HuH-7 (cell line): ENCODE results near the gene DNASE1L3.

Source experiments
- DNase-seq: peaks from one replicate; pipeline ENCODE4 v3.0.0; 2011; ENCODE audit warnings: low spot score

DNASE1L3 gene

DNA sequence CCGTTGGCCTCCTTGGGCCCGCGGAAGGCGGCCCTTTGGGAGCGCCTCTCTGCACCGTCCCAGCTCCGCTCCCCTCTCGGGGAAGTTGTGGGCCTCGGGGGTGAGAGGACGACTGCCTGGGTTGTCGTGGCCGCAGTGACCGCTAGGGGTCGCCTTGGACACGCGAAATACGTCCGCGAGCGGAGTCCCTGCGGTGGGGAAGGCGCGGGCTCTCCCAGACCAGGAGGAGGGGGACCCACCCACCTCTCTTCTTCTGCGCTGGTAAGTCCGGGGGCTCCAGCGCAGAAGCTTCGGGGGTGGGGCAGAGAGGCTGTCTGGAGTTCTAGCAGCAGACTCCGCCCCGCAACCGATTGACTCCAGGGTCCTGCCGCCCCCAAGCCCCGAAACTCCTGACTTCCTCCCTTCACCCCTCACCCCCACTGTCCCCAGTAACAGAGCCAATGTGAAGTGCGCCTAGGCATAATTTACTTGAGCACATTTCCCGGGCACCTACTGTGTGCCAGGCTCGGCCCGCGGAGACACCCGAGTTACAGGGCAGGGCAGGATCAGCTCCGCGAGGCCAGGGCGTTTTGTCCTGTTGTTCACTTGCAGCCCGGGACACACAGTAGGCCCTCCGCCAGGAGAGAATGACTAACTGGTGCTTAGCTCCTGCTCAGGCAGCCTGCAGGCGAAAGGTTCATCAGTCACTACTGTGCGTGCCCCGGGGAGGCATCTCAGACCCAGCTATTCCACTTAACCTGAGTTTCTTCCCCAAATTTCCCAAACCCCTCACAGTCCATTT is 32.8 kb downstream of the DNASE1L3 start:
- DNase-seq, result peak; percentile 61

DNA sequence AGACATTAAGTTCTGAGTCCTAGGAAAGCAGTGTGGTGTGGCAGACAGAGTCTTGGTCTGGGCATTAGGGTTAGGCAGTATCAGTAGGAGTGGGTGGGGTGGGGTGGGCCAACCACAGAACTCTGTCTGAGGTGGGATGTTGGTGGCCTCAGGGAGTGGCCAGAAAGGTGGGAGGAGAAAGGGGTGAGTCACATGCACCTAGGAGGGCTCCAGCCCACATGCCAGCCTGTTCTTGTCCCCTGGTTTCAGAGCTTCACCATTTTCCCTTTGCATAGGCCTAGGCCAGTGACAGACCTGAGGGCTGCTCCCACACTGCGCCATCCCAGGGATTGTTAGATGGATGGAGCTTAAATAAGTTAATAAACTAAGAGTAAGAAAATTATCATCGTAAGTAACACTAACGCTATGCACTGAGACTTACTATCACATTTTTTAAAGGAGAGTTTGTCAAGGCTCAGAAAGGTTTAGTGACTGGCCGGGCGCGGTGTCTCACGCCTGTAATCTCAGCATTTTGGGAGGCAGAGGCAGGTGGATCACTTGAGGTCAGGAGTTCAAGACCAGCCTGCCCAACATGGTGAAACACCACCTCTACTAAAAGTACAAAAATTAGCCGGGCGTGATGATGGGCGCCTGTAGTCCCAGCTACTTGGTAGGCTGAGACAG is 33.8 kb downstream of the DNASE1L3 start:
- no peak for DNase-seq

DNA sequence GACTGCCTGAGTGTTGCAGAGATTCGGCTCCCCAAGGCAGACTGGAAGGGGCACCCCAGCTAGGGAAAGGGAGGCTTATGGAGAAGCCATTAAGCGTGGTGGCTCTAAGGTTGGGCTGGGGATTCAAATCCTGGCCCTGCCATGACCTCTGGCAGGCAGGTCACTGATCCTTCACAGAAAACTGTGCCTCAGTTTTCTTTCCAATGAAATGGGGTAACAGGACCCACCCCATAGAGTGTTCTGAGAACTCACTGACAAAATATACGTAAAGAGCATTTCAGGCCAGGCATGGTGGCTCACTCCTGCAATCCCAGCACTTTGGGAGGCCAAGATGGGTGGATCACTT is 34.6 kb downstream of the DNASE1L3 start:
- DNase-seq, result no peak

DNA sequence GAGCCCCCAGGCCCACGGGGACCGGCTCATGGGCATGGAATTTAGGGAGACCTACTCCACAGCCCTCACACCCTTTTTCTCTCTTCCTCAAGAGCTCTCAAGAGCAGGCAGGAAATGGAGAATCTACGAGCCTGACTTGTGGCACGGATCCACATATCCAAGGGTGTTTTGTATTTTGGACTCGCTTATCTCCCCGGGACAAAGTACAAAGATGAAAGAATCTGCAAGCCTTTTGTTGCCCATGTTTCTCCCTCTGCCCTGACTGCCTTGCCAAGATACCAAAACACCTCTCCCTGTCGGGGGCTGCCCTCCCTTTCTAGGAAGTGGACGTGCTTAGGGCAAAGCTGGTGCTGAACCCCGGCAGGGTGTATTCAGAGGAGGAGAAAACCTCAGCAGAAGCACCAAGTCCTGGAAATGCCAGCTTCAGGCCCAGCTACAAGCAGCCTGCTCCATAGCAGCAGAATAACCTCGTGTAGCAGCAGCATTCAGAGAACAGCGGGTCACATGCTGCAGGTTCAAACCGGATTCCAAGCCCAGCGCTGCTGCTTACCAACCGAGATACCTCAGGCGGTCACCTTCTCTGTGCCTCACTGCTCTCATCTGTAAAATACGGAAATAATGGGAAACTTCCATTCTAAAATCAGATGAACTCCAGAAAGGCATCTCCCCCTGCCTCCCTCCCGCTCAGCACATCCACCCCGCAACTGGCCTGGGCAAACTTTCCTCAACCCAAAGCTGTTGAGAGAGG is 35.2 kb downstream of the DNASE1L3 start:
- peak; percentile 24 for DNase-seq

DNA sequence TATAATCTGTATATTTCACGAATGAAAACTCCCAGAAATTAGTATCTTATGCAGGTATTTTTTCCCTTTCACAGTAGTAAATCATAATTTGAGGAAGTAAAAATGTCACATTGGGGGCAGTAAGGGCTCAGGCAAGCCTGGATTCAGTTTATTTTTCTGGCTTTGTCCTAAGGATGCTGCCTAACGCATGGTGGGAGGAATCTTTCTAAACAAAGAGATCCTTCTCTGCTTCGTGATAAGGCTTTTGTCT is 35.7 kb downstream of the DNASE1L3 start:
- DNase-seq, result no peak

DNA sequence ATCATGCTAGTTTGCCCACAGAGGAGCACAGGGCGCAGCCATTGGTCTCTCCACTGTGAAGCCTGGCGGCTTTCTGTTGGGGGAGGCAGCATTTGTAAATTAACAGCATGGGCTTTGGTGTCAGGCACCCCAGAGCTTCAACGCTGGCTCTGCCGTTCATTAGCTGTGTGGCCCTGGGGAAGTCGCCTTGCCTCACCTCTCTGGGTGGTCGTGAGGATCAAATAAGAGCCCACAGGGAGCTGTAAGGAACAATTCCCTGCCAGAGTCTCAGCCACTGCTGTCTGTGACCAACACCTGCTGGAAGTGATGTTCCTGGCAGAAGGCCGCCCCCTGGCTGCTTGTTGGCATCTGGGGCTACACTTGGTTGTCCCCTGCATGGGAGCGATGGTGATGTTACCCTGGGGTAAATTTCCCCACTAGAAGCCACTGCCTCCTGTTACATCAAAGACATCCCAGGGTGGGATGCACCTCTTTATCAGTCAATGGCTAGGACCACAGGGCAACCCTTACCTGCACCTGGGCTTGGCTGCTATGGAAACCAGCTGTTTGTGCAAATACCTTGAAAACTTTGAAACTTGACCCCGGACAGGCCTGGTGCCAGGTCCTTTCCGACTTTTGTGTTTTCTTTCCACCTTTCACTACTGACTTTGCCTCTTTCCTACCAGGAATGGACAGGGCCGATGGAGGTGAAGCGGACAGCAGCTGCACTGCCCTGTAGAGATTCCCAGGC is 36.9 kb downstream of the DNASE1L3 start:
- peak; percentile 28 for DNase-seq

DNA sequence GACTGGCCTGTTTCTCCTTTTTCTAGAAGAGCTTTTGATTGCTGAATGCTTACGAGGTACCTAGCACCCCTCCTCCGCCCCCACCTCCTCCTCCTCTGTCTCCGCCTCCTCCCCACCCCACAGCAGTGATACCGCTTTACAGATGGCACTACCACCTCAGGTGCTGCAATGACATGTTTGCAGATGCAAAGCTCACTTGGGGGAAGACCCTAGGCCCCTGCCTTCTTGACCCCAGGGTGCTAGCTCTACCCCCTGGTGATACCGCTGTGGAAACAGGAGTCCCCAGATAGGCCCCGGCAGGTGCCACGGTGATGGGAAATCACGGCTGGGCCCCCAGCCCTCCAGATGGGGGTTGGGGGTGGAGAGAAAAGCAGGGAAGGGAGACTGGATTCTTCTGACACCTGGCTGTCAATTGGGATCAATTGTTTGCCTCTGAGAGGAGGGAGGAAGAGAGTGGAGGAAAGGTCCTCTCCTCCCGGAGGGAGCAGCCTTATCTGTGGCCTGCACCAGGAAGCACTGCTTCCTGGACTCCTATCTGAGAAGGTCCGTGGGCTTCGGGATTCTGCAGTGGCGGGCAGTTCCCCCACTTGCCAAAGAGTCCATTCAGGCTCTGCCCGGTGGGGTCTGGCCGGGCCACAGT is 37.6 kb downstream of the DNASE1L3 start:
- DNase-seq, result no peak

DNA sequence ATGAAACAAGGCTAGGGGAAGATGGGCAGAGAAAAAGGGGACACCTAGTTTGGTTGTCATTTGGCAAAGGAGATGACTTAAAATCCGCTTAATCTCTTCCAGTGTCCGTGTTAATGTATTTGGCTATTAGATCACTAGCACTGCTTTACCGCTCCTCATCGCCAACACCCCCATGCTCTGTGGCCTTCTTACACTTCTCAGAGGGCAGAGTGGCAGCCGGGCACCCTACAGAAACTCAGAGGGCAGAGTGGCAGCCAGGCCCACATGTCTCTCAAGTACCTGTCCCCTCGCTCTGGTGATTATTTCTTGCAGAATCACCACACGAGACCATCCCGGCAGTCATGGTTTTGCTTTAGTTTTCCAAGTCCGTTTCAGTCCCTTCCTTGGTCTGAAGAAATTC is 39.6 kb downstream of the DNASE1L3 start:
- DNase-seq, result no peak

DNA sequence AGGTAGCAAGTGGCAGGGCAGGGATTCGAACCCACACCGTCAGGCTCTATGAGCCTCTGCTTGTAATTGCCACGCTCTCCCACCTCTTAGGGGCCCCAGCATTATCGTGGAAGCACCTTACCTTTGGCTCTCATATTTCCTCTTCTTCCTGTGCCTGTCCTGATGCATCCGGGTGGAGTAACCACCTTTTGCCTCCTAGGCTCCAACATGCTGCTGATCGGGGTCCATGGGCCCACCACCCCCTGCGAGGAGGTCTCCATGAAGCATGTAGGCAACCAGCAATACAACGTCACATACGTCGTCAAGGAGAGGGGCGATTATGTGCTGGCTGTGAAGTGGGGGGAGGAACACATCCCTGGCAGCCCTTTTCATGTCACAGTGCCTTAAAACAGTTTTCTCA is 40.4 kb downstream of the DNASE1L3 start:
- no peak for DNase-seq

DNA sequence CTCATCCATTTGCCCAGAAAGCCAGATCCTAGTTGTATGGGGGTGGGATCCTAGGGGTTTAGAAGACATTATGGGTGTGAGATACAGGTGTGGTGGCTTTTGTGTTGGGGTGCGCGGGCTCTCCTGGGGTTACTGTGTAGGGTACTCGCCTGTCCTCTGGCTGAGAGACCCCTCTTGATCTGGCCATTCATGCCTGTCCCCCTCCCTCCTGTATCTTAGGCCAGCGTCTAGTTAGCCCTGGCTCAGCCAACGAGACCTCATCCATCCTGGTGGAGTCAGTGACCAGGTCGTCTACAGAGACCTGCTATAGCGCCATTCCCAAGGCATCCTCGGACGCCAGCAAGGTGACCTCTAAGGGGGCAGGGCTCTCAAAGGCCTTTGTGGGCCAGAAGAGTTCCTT is 41.4 kb downstream of the DNASE1L3 start:
- no peak for DNase-seq

DNA sequence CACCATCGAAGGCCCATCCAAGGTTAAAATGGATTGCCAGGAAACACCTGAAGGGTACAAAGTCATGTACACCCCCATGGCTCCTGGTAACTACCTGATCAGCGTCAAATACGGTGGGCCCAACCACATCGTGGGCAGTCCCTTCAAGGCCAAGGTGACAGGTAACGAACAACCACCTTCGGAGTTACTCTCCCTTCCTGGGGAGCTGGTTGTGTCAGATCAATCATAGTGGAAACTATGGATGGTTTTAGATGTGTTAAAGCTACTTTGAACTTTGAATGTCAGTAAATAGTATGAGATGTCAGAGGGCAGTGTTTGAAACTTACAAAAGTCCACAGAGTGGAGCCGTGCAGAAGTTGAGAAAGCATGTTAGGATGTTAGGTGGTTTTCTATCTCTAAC is 42.3 kb downstream of the DNASE1L3 start:
- DNase-seq, result no peak

DNA sequence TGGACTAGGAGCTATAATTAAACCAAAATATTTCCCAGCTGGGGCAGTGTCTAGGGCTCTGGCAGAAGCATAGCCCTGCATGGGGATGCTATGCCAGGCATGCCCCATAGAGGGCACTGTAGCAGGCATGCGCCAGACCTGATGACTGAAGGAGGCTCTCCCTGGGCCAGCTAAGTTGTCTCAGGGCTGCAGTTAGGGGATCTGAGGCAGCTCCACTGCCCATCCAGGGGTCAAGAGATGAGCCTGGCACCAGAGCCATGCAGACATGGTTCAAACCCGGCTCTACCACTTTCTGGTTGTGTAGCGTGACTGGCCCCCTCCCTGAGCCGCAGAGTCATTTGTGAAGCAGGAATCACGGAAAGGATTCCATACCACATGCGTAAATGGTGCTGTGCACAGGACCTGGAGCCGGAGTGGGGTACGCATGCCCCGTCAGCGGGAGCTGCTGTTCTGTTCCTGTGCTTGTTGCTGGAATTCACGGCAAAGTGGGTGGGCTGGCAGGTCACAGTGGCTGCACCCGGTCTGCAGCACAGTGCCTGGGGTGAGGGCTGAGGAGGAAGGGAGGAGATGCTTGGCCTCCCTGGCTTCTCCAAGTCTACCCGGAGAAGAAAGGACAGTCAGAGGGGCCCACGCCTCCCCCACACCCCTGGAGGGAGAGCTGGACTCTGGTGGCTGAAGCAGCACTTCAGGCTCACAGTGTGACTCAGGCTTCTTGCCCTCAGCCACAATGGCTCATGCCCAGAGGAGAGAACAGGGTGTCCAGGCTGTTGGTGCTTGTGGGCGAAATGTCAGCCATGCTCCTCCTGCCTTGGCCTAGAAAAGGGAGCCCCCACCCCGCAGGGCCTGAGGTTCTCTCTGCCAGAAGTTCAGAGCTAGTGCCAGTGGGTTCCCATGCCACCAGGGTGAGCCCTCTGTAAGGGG is 43.1 kb downstream of the DNASE1L3 start:
- peak; percentile 47 for DNase-seq

DNA sequence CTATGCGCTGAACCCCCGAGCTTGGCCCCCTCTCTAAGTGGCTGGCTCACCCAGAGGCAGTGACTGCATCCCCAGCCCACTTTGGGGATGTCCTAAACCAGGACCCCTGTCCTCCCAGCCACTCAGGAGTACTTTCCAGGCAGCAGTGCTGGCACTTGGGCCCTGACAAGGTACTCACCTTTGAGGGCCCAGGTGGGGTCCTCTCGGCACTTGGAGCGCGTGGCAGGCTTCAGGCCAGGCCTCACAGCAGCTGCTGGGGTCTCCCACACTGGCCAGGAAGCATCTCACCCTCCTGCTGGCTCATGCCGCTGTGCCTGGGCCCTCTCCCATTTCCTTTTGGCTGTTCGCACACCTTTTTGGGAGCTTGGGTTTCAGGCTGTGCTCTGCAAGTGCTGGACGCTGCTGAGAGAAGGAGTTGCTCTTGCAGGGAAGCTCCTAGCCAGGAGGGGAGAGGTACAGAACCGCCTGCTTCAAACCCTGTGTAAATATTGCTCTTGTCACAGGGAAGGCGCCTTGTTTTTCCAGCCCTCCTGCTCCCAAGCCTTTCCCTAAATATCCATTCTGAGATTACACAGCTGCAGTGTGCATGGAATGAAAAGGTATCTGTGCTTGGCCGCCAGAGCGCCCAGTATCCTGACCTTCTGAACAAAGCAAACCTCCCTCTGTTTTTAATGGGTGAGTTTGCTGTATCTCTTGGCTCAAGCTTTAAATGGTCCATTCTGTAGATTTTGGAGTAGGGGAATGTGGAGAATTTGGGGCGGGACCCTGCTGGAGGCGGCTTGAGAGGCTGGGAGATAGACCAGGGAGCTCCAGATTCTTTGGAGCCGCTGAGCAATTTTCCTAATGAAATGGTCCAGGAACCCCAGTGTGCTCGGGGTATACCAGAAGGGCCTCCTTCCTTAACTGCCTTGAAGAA is 45.6 kb downstream of the DNASE1L3 start:
- DNase-seq, result no peak

DNA sequence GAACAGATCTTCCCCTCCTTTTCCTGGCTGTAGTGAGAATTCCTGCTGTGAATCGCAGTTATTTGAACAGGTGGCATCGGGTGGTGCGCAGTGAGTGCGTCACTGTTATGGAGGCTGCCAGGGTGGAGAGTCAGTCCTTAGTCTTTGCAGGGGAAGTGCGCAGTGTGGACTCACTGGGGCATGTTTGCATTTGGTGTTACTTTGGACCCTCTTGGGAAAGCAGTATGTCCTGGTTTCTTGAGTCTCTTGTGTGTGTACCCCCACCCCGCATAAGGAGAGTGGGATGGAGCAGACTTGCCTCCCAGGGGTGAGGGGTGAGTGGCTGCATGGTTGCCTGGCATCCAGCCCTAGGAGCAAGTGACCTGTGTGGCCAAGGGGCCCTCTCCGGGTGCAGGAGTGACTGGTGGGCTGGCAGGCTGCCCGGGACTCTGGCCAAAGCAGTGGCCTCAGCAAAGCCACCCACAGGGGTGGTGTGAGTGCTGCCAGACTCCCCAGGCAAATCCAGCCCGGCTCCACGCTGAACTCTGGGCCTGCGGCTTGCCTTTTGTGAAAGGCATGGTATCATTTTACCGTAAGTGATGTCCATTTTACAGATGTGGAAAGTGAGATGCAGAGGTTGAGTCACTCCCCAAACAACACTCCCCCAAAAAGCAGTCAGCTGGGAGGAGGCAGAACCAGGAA is 46.4 kb downstream of the DNASE1L3 start:
- no peak for DNase-seq

DNA sequence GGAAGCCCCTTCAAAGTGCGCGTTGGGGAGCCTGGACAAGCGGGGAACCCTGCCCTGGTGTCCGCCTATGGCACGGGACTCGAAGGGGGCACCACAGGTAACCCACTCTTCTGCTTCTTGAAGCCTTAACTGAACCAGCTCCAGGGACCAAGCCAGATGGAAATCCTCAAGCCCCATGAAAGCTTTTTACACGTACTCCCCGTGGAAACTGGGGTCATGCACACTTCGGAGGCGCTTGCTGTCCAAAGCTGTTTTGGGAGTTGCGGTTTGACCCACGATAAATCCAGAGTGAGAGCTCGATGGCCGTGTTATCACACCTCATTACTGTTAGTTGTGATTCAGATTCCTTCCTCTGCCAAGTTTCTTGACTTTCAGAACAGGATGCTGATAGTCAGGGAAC is 47.5 kb downstream of the DNASE1L3 start:
- no peak for DNase-seq

DNA sequence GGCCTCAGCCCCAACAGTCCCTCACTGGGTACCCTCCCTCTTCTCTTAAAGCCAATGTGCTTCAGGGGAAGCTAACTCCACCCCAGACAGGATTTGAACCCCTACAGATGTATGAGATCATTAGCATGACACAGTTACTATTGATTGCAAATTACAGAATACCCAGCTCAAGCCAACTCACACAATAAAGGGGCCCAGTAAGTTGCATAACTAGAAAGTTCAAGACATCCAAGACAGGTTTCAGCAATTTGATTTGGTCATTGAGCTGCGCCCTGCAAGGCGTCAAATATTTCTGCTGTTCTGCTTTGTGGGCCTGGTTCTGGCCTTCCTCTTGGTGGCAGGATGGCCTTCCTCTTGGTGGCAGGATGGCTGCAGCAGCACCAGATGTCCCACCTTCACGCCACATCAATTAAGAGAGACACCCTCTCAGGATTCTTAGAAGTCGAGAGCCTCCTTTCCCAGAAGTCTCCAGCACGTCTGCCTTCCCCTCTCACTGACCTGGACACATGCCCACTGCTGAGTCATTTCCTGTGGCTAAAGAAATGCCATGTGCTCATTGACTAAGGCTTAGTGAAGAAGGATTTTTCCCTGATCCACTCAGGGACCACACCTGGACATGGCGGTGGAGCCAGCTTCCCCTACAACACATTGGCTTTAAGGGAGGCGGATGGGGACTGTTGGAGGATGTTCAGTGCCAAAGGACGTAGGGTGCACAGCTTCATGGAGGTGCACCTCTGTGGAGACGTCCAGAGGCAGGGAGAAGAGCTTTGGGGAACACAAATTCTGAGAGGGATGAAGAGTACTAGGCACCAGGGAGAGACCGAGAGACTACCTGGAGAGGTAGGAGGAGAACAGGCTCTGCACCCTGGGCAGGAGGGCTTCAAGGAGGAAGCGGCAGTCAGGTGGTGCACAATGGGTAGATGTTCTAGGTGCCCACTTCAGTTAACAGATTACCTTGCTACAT is 49.1 kb downstream of the DNASE1L3 start:
- DNase-seq, result no peak

DNA sequence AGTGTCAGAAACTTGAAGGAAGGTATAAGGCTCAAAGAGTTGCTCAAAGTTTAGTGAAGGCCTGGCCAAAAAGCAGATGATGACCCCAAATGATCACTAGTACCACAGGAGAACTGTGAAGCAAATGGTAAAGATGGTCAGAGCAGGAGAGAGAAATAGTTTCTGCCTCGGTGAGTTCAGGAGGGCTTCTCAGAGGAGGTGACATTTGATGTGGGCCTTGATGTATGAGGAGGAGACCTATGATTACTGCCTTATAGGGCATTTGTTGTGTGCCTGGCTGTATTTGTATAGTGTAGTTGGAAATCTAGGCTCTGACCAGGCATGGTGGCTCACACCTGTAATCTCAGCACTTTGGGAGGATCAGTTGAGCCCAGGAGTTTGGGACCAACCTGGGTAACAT is 50.4 kb downstream of the DNASE1L3 start:
- DNase-seq, result no peak

DNA sequence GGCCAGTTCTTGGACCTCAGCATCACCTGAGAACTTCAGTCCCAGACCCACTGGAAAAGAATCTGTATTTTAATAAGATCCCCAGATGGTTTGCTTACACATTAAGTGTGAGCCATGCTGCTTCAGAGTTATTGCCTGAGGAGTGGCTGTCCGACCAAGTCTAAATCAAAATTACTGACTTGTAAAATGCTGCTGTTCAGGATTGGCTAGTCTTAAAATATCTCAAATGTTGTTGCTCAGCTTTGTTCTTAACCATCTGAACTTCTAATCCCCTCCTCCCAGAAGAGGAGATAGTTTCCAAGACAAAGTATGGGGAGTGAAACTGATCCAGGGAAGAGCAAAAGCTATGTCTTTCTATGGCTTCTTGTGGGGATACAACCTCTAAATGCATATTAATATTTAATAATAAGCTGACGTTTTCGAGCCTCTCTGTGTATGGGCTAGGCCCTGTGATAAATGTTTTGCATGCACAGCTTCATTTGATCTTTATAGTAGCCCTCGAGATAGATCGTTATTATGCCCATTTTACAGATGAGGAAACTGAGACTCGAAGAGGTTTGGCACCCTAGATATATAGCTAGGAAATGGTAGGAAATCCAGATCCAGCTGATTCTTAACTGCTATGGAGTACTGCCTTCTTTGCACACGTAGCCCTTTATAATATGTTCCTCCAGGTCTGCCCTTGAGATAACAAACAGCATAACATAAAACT is 52.2 kb downstream of the DNASE1L3 start:
- DNase-seq, result no peak
